C4-2B (cell line): Measurements from ENCODE around the gene KRTAP5-9.

Source experiments
- CTCF ChIP-seq: fragments of 450-650 bp; conservative IDR thresholded peaks from 2 replicates; pipeline ENCODE4 v1.5.1; 2017; ENCODE audit warnings: mild to moderate bottlenecking
- ZFX ChIP-seq: fragments of 450-650 bp; IDR thresholded peaks from 2 replicates; pipeline ENCODE4 v1.6.1; 2017

GRCh38 chr11:71543866-71544265 is 4.4 kb upstream of the KRTAP5-9 start:
- TF ChIP-seq CTCF (no peak), ZFX (no peak)
